Fibroblast of skin of left biceps (primary cell): ENCODE data around the gene TEX13D.
"Not testable (repeated sequence)": the region's sequence is repeated elsewhere in the genome, so short reads cannot be mapped to it uniquely, and the experiment has no call there.

Experiments
- DNase-seq, 2 experiments: peaks; one replicate each; pipeline ENCODE4 v3.0.0-alpha.2; 2013; ENCODE audit warnings: low read depth in 2 of 2

The TEX13D gene

DNA sequence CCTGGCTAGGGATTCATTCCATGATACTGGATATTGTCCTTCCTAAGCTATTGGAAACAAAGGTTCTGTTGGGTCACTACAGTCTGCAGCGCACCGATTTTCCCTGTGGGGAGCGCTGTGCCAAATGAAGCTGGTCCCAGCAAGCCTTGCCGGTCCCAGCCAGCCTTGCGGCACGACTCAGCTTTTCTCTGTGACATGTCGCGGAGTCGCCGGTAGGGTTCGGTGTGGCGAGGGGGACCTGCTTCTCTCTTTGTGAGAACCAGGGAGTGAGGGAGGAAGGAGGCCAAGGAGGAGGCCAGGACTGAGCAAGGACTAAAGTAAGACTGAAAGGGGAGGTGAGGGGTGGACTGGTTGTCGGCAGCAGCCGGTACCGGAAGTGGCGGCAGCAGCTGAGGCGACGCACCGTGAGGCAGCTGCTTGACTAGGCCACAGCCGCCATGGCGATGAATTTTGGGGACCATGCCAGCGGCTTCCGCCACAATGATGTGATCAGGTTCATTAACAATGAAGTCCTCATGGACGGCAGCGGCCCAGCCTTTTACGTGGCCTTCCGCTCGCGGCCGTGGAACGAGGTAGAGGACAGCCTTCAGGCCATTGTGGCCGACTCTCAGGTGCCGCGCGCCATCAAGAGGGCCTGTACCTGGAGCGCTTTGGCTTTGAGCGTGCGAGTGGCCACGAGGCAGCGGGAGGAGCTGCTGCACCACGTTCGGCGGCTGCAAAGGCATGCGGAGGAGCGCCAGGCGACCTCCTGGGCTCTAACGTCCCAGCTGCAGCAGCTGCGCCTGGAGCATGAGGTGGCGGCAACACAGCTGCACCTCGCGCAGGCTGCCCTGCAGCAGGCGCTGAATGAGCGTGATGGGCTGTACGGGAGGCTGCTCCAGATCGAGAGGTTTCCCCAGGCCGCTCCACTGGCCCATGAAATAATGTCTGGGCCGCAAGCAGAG is at the start of gene TEX13D:
Gene TEX13D, plus strand, starts transcription at position 180 of the 944 bp plus-strand sequence. Its CDS starts 258 bp downstream, at position 438.
- DNase-seq: no peak

GRCh38 chrX:124289443-124289842 is 43.0 kb upstream of the TEX13D start:
- DNase-seq: no peak

DNA sequence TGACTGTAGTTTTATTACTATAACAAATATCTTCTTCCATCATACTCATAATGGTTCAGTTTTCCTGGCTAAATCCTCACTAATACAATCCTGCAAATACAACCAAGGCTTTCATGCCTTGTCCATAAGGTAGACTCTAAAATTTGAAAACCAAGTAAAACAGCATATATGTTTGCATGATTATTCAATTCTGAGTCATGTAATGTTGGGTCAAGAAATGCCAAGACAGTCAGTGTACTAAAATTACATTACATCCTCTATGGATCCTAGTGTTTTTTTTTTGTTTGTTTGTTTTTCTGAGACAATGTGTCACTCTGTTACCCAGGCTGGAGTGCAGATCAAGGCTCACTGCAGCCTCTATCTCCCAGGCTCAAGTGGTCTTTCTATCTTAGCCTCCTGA is 38.6 kb upstream of the TEX13D start:
- DNase-seq: no peak

- DNase-seq: not testable (repeated sequence)
Measured at GRCh38 chrX:124299323-124299722, 33.1 kb upstream of the TEX13D start.

GRCh38 chrX:124300405-124300804 is 32.1 kb upstream of the TEX13D start:
- DNase-seq: no peak

- DNase-seq: no peak
Measured at GRCh38 chrX:124307253-124307907, 25.1 kb upstream of the TEX13D start.

GRCh38 chrX:124325732-124326131 is 6.7 kb upstream of the TEX13D start:
- no peak for DNase-seq

- no peak for DNase-seq
Measured at GRCh38 chrX:124328765-124329164, 3.7 kb upstream of the TEX13D start.

- no peak for DNase-seq
Measured at GRCh38 chrX:124333862-124334261, 1.4 kb downstream of the TEX13D start.

DNA sequence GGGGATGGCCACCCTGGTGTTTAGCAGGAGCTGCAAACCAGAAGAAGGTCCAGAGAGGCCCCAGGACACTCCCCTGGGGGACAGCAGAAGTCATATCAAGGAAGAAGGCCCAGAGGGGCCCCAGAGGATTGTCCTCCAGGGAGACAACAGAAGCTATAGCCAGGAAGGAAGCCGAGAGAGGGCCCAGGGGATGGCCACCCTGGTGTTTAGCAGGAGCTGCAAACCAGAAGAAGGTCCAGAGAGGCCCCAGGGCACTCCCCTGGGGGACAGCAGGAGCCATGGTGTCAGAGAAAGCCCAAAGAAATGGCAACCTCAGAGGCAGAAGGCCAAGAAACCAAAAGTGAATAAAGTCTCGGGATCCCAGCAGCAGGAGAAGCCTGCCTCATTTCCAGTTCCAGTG is 2.1 kb downstream of the TEX13D start:
- not testable (repeated sequence) for DNase-seq

DNA sequence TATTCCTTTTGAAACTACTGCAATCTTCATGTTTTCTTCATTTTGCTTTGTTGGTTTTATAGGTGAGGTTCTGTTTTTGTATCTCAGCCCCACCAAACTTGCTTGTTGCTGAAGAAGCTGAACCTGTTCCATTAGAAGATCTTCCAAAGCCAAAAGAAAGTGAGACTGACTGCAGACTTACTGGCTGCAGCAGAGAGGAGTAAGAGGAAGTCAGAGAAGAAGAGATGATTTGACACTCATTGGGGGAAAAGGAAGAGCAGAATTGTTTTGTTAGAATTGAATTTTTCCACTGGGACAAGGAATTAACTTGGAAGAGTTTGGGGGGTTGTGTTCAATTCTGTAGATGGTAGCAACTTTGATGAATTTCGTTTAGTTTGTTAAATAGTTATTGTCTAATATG is 3.1 kb downstream of the TEX13D start:
- no peak for DNase-seq

GRCh38 chrX:124337916-124338315 is 5.5 kb downstream of the TEX13D start:
- DNase-seq: no peak

DNA sequence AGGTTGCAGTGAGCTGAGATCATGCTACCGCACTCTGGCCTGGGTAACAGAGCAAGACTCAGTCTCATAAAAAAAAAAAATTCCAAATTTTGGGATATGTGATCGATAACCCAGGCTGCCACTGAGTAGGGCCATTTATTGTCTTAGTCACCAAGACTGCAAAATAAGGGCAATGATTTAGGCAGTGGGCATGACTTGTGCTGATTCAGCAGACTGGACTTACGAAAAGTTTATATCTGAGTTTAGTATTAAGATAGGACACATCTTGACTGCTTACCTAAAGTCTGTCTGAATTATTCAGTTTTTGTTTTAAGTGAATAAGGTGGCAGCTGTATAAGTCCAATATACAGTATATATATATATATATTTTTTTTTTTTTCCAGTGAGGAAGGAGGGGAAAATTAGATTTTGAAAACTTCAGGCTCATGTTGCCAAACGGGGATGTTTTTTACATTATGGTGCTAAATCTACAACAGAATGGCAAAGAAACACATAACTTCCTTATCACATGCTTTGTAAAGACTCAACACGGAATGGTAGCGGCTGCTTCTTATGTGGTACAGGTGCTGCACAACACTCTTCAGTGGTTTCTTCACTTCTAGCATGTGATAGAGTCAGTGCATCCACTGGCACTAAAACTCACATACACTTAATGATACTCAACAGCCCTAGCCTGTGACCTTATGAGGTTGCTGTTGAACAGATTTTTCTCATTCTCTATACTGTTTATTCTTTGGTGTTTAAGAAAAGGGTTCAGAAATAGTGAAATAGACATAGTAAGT is 6.5 kb downstream of the TEX13D start:
- DNase-seq: no peak

- DNase-seq: no peak
Measured at GRCh38 chrX:124341396-124342132, 9.1 kb downstream of the TEX13D start.

DNA sequence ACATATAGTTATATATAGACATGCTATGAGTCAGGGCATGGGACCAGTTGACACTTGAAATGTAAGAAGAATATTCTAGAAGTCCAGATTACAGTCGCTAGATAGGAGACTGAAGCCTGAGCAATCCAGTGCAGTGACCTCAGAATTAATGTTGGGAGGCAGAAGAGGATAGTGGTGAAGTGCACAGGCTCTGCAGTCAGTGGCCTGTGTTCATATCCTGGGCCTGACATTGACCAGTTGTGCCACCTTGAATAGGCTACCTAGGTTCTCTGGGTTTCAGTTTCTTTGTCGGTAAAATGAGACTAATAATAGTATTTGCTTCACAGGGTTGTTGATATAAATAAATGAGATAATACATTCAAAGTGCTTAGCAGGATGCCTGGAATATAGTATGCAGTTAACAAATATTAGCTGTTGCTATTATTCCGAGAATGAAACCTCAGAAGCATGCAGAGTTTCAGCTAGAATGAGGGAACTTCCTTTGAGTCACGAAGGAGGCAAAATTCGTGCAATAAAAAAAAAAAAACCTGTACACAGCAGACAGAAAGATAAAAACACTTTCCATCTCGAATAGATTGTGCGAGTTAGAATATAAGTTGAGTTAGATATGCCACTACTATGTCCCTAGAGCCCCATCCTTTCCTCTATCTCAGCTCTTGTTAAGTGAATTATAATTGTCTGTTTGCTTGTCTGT is 9.9 kb downstream of the TEX13D start:
- no peak for DNase-seq

DNA sequence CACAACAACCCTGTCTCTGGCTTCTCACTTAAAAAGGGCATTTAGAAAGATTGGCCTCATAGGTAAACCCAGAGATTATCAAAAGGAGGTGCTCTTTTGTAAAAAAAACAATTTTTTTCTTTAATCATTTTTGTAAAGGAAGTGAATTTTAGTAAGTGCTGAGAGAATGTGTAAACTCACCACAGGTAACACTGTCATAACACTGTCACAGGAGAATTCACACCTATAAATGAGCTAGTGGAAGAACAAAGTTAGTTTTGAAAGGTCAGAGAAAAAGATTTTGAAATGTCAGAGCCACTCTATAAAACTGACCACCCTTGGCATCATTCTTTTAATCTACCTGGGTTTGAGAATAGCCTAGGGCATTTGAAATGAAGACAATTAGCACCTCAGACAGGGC is 10.6 kb downstream of the TEX13D start:
- no peak for DNase-seq

- no peak for DNase-seq
Measured at GRCh38 chrX:124344246-124344645, 11.8 kb downstream of the TEX13D start.

- no peak for DNase-seq
Measured at GRCh38 chrX:124346117-124346876, 13.8 kb downstream of the TEX13D start, which contains the start of gene SH2D1A. TSS of gene SH2D1A (plus strand) at chrX:124346563. CDS start at chrX:124346643, 80 bp downstream.

GRCh38 chrX:124346877-124347241 is 14.4 kb downstream of the TEX13D start:
- DNase-seq: no peak

- DNase-seq: no peak
Measured at GRCh38 chrX:124347242-124347641, 14.8 kb downstream of the TEX13D start.
